CD4-positive, alpha-beta T cell treated with Interleukin-21 for 1 hour (primary cell): ENCODE data around the gene RPA1.

Experiments used
- DNase-seq: peaks from one replicate; pipeline ENCODE4 v3.0.0-alpha.2; 2020

RPA1 gene

GRCh38 chr17:1943436-1943831, 113.6 kb downstream of the RPA1 start:
- no peak for DNase-seq

GRCh38 chr17:1945621-1946020, 115.8 kb downstream of the RPA1 start:
- no peak for DNase-seq

GRCh38 chr17:1946021-1946932, 116.5 kb downstream of the RPA1 start:
- DNase-seq: no peak

GRCh38 chr17:1947229-1947742, 117.5 kb downstream of the RPA1 start:
- no peak for DNase-seq

- DNase-seq: no peak
These were observed 118.1 kb downstream of the RPA1 start for GRCh38 chr17:1947743-1948516.

- no peak for DNase-seq
These were observed 118.7 kb downstream of the RPA1 start for GRCh38 chr17:1948517-1948825.
